ENCODE measurements around the gene RIC1. TPM values are rescaled to one million over a fixed set of nuclear protein-coding genes. Genes with fewer than 3 reads are reported as not detected.

The RIC1 gene
- total RNA-seq, 1 experiment from 2014 or later, result 25.5 TPM

DNA sequence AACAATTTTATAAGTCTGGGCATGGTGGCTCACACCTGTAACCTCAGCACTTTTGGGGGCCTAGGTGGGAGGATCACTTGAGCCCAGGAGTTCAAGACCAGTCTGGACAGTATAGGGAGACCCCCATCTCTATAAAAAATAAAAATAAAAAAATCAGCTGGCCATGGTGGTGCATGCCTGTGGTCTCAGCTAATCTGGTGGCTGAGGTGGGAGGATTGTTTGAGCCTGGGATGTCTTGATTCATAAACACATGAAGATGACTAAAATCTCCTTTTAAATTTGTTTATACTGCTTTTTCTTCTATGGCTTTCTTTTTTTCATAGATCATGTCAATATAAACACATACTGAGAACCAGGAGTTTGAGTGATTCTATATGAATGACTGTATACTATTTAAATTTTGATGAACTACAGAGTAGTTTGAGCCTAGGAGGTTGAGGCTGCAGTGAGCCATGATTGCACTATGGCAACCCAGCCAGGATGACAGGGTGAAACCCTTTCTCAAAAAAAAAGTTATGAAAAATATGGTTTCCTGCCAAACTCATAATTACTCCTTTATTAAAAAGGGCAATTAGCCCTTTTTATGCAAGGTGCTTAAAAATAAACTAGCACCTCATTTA lies 14.2 kb downstream of the RIC1 start:
- DNase-seq (ENCODE audit: low read depth, low spot score), result no peak
- BruUV-seq (replicated peaks), result no TSS peak
- TF ChIP-seq JUND (IDR thresholded peaks at IDR 0.05) (no peak), SP1 (IDR thresholded peaks at IDR 0.05; ENCODE audit: low read depth) (no peak), FOSL1 (IDR thresholded peaks at IDR 0.05; ENCODE audit: low read depth) (no peak), EZH2 (IDR thresholded peaks at IDR 0.05) (no peak), CBX3 (IDR thresholded peaks at IDR 0.05; ENCODE audit: low read depth) (no peak), MAX (IDR thresholded peaks at IDR 0.05) (no peak), YY1 (IDR thresholded peaks at IDR 0.05; ENCODE audit: extremely low read depth, insufficient replicate concordance, low read depth, low read length) (no peak), ZFX (IDR thresholded peaks at IDR 0.05) (no peak), CTCF (IDR thresholded peaks at IDR 0.05 in 2 of 3, conservative IDR thresholded peaks at IDR 0.05 in 1 of 3; ENCODE audit: borderline replicate concordance in 1 of 3, insufficient read depth in 1 of 3, low read depth in 2 of 3, low read length in 2 of 3) (no peak), ATF3 (IDR thresholded peaks at IDR 0.05) (no peak), EZH2phosphoT487 (IDR thresholded peaks at IDR 0.05; ENCODE audit: borderline replicate concordance) (no peak), TCF7L2 (IDR thresholded peaks at IDR 0.05; ENCODE audit: borderline replicate concordance, extremely low read depth, insufficient read depth, insufficient read length) (no peak), ZNF274 (IDR thresholded peaks at IDR 0.05; ENCODE audit: low read depth, low read length) (no peak), RAD21 (IDR thresholded peaks at IDR 0.05; ENCODE audit: low read depth) (no peak), ELF1 (IDR thresholded peaks at IDR 0.05; ENCODE audit: borderline replicate concordance, low read depth) (no peak), SIN3A (IDR thresholded peaks at IDR 0.05; ENCODE audit: low read depth) (no peak), POLR2AphosphoS5 (IDR thresholded peaks at IDR 0.05; ENCODE audit: low read depth, low read length) (no peak), CEBPB (IDR thresholded peaks at IDR 0.05; ENCODE audit: low read depth) (no peak)
- TF ChIP-seq, protein P1, sequence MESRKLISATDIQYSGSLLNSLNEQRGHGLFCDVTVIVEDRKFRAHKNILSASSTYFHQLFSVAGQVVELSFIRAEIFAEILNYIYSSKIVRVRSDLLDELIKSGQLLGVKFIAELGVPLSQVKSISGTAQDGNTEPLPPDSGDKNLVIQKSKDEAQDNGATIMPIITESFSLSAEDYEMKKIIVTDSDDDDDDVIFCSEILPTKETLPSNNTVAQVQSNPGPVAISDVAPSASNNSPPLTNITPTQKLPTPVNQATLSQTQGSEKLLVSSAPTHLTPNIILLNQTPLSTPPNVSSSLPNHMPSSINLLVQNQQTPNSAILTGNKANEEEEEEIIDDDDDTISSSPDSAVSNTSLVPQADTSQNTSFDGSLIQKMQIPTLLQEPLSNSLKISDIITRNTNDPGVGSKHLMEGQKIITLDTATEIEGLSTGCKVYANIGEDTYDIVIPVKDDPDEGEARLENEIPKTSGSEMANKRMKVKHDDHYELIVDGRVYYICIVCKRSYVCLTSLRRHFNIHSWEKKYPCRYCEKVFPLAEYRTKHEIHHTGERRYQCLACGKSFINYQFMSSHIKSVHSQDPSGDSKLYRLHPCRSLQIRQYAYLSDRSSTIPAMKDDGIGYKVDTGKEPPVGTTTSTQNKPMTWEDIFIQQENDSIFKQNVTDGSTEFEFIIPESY (IDR thresholded peaks at IDR 0.05; ENCODE audit: extremely low read depth, insufficient replicate concordance, low read length), result no peak
- TF ChIP-seq, protein P2, sequence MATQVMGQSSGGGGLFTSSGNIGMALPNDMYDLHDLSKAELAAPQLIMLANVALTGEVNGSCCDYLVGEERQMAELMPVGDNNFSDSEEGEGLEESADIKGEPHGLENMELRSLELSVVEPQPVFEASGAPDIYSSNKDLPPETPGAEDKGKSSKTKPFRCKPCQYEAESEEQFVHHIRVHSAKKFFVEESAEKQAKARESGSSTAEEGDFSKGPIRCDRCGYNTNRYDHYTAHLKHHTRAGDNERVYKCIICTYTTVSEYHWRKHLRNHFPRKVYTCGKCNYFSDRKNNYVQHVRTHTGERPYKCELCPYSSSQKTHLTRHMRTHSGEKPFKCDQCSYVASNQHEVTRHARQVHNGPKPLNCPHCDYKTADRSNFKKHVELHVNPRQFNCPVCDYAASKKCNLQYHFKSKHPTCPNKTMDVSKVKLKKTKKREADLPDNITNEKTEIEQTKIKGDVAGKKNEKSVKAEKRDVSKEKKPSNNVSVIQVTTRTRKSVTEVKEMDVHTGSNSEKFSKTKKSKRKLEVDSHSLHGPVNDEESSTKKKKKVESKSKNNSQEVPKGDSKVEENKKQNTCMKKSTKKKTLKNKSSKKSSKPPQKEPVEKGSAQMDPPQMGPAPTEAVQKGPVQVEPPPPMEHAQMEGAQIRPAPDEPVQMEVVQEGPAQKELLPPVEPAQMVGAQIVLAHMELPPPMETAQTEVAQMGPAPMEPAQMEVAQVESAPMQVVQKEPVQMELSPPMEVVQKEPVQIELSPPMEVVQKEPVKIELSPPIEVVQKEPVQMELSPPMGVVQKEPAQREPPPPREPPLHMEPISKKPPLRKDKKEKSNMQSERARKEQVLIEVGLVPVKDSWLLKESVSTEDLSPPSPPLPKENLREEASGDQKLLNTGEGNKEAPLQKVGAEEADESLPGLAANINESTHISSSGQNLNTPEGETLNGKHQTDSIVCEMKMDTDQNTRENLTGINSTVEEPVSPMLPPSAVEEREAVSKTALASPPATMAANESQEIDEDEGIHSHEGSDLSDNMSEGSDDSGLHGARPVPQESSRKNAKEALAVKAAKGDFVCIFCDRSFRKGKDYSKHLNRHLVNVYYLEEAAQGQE (IDR thresholded peaks at IDR 0.05; ENCODE audit: low read depth), result no peak

More for the DNA sequence above, 14.2 kb downstream of the RIC1 start:
- H3K9ac ChIP-seq (ENCODE audit: low read length), result no peak overlapping the region
- peaks cover 0 to 4% of the 10 kb centered on the region in 2 experiments; a peak in 1 of 4 replicates for H3K4me1 ChIP-seq (ENCODE audit: control insufficient read depth in 1 of 2, insufficient read depth in 2 of 2, low read length in 2 of 2)
- no peak overlapping the region for H3K4me3 ChIP-seq (replicated peaks in 1 of 2; ENCODE audit: low read depth in 1 of 2, low read length in 2 of 2)
- CTCF ChIA-PET, result no interaction called here
- peaks cover 7% of the 10 kb centered on the region; the same call in 1 of the 2 replicates for H4K20me1 ChIP-seq (ENCODE audit: insufficient read depth)
- intact Hi-C loops (cut with micrococcal nuclease), result no loop called here
- peaks cover 99% of the 10 kb centered on the region for H3K79me2 ChIP-seq (ENCODE audit: insufficient read depth, low read length)
- H3K36me3 ChIP-seq (ENCODE audit: control insufficient read depth in 1 of 2, insufficient read depth in 2 of 2, low read length in 2 of 2), result no peaks in the 10 kb centered on the region
- no peak overlapping the region for H3K27ac ChIP-seq (ENCODE audit: low read depth, low read length)
- no peak overlapping the region for H2AFZ ChIP-seq (ENCODE audit: low read depth, low read length, poor library complexity, severe bottlenecking)
- H3K9me3 ChIP-seq (ENCODE audit: control insufficient read depth in 1 of 2, insufficient read depth in 1 of 2, low read depth in 1 of 2, low read length in 2 of 2), result 0 out of 4 replicates have a peak, but pooled peaks cover 0 to 3% of the 10 kb centered on the region in 2 experiments
- H3K27me3 ChIP-seq (ENCODE audit: insufficient read depth, low read length), result no peaks in the 10 kb centered on the region
- no peak for ATAC-seq
- POLR2A ChIA-PET, result no interaction called here
- H3K4me2 ChIP-seq (ENCODE audit: low read length), result no peak overlapping the region
- RAD21 ChIA-PET (ENCODE audit: low non-redundant PET in 1 of 2, low total read pairs in 2 of 2, uncharacterized antibody in 2 of 2, unreplicated experiment in 2 of 2), result no interaction called here
- no peaks in the 10 kb centered on the region for H3K9me2 ChIP-seq (ENCODE audit: insufficient read depth)

All from HCT116 (cell line).